A172 (cell line): Measurements from ENCODE around the gene RSBN1L. TPM values are rescaled to one million over a fixed set of nuclear protein-coding genes. Genes with fewer than 3 reads are reported as not detected.
"Not testable (repeated sequence)": the region's sequence is repeated elsewhere in the genome, so short reads cannot be mapped to it uniquely, and the experiment has no call there.

ENCODE experiments used
- DNase-seq: peaks from one replicate; pipeline ENCODE4 v3.0.0-alpha.2; 2015; ENCODE audit warnings: low spot score
- total RNA-seq: library from RNA; depleted of rRNA; stranded (reverse); fragments of >200 nt; shearing (Covaris generic); gene quantifications from 2 replicates; pipeline ENCODE4 v1.2.3, GENCODE V29; 2014

Gene RSBN1L
- total RNA-seq, 1 experiment from 2014 or later, result 19.4 TPM

- no peak for DNase-seq
Observed at GRCh38 chr7:77687747-77688144, 8.5 kb upstream of the RSBN1L start.

- DNase-seq, result no peak
Observed at GRCh38 chr7:77690289-77690688, 6.0 kb upstream of the RSBN1L start.

GRCh38 chr7:77691892-77692491, 4.3 kb upstream of the RSBN1L start:
- DNase-seq, result no peak

- no peak for DNase-seq
Observed at GRCh38 chr7:77693830-77694583, 2.3 kb upstream of the RSBN1L start.

GRCh38 chr7:77696643-77697534, 630 bp downstream of the RSBN1L start:
- peak; percentile 61 for DNase-seq

- DNase-seq, result no peak
Observed at GRCh38 chr7:77697535-77697831, 1.2 kb downstream of the RSBN1L start.

GRCh38 chr7:77698042-77698625, 1.9 kb downstream of the RSBN1L start:
- DNase-seq, result no peak

GRCh38 chr7:77699056-77699455, 2.8 kb downstream of the RSBN1L start:
- DNase-seq, result no peak

- DNase-seq, result peak; percentile 29
Observed at GRCh38 chr7:77702513-77702912, 6.3 kb downstream of the RSBN1L start.

- DNase-seq, result no peak
Observed at GRCh38 chr7:77702968-77703472, 6.8 kb downstream of the RSBN1L start.

GRCh38 chr7:77703669-77704068, 7.4 kb downstream of the RSBN1L start:
- DNase-seq, result not testable (repeated sequence)

GRCh38 chr7:77707504-77707992, 11.3 kb downstream of the RSBN1L start:
- DNase-seq, result no peak

- DNase-seq, result no peak
Observed at GRCh38 chr7:77710067-77710466, 13.8 kb downstream of the RSBN1L start.

GRCh38 chr7:77710861-77711260, 14.6 kb downstream of the RSBN1L start:
- DNase-seq, result no peak

GRCh38 chr7:77714195-77714594, 17.9 kb downstream of the RSBN1L start:
- no peak for DNase-seq

GRCh38 chr7:77714931-77715330, 18.7 kb downstream of the RSBN1L start:
- peak; percentile 68 for DNase-seq

- no peak for DNase-seq
Observed at GRCh38 chr7:77716804-77717203, 20.5 kb downstream of the RSBN1L start.

- DNase-seq, result not testable (repeated sequence)
Observed at GRCh38 chr7:77717566-77717965, 21.3 kb downstream of the RSBN1L start.

- DNase-seq, result no peak
Observed at GRCh38 chr7:77727527-77727926, 31.3 kb downstream of the RSBN1L start.

- peak; percentile 63 for DNase-seq
Observed at GRCh38 chr7:77727936-77728701, 31.9 kb downstream of the RSBN1L start.
